SK-N-SH (cell line): Measurements from ENCODE around the gene PIAS1. TPM values are rescaled to one million over a fixed set of nuclear protein-coding genes. Genes with fewer than 3 reads are reported as not detected.

ENCODE experiments used
- CTCF ChIA-PET: fragments of 300-600, 350-600 bp; formaldehyde crosslinking; extraction: SDS; loops from one replicate; lab custom pipeline; 2021; lab: Yijun Ruan, JAX
- POLR2A ChIA-PET: fragments of 350-600 bp; sonication (Branson Sonifier 250); formaldehyde crosslinking; extraction: SDS; loops from one replicate; lab custom pipeline; 2020; ENCODE audit warnings: antibody characterized with exemption, inconsistent platforms; lab: Yijun Ruan, JAX
- DNase-seq: peaks from one replicate; pipeline ENCODE4 v3.0.0; 2012
- H2AFZ ChIP-seq: fragments of 200-600 bp; sonication (generic); 2 replicates; pipeline ENCODE4 v1.8.1; 2016; ENCODE audit warnings: antibody characterized with exemption, mild to moderate bottlenecking, low read depth
- H3F3A ChIP-seq: fragments of 200-600 bp; sonication (generic); replicated peaks from 2 replicates; pipeline ENCODE3; 2016; ENCODE audit warnings: antibody characterized with exemption, mild to moderate bottlenecking; ENCODE audit not compliant: insufficient read depth
- H3K27ac ChIP-seq, 2 experiments: fragments of 200-500 bp in 1 of 2; fragments of 200-600 bp in 1 of 2; sonication (Bioruptor generic) in 1 of 2; sonication (generic), shearing (Covaris generic) in 1 of 2; 2 replicates each; pipeline versions ENCODE4 v1.5.1 to v1.6.1; 2014 to 2016; ENCODE audit warnings: low read depth in 2 of 2, inconsistent platforms in 1 of 2, low read length in 1 of 2, mild to moderate bottlenecking in 1 of 2, mixed read lengths in 1 of 2
- H3K27me3 ChIP-seq: fragments of 200-600 bp; sonication (generic), shearing (Covaris generic); 2 replicates; pipeline ENCODE4 v1.6.1; 2016; ENCODE audit warnings: mixed run types; ENCODE audit not compliant: insufficient read depth
- H3K36me3 ChIP-seq, 2 experiments: fragments of 200-500 bp in 1 of 2; fragments of 200-600 bp in 1 of 2; sonication (Bioruptor generic) in 1 of 2; sonication (generic) in 1 of 2; replicated peaks in 1 of 2; 2 replicates each; pipeline versions ENCODE3 to v1.5.1; 2014 to 2016; ENCODE audit warnings: low read length in 1 of 2, mild to moderate bottlenecking in 1 of 2; ENCODE audit not compliant: insufficient read depth in 2 of 2, control insufficient read depth in 1 of 2
- H3K4me1 ChIP-seq, 2 experiments: fragments of 200-500 bp in 1 of 2; fragments of 200-600 bp in 1 of 2; sonication (Bioruptor generic) in 1 of 2; sonication (generic), shearing (Covaris generic) in 1 of 2; 2 replicates each; pipeline versions ENCODE4 v1.5.1 to v1.6.1; 2014 to 2016; ENCODE audit warnings: low read depth in 1 of 2, low read length in 1 of 2, mixed run types in 1 of 2; ENCODE audit not compliant: insufficient read depth in 2 of 2, control insufficient read depth in 1 of 2
- H3K4me2 ChIP-seq: fragments of 200-600 bp; sonication (generic), shearing (Covaris generic); 2 replicates; pipeline ENCODE4 v1.6.1; 2017; ENCODE audit warnings: mixed run types
- H3K4me3 ChIP-seq, 2 experiments: fragments of 200-500 bp in 1 of 2; fragments of 200-600 bp in 1 of 2; sonication (Bioruptor generic) in 1 of 2; sonication (generic), shearing (Covaris generic) in 1 of 2; 2 replicates each; pipeline versions ENCODE4 v1.5.1 to v1.8.1; 2014 to 2016; ENCODE audit warnings: low read depth in 2 of 2, inconsistent platforms in 1 of 2, low read length in 1 of 2, mild to moderate bottlenecking in 1 of 2, mixed read lengths in 1 of 2, moderate library complexity in 1 of 2
- H3K79me2 ChIP-seq: fragments of 200-600 bp; sonication (generic); 2 replicates; pipeline ENCODE4 v1.8.1; 2017; ENCODE audit warnings: mild to moderate bottlenecking; ENCODE audit not compliant: insufficient read depth
- H3K9ac ChIP-seq: fragments of 200-600 bp; sonication (generic); 2 replicates; pipeline ENCODE4 v1.6.1; 2017; ENCODE audit warnings: mixed run types
- H3K9me2 ChIP-seq: fragments of 200-600 bp; sonication (generic); 2 replicates; pipeline ENCODE4 v1.6.1; 2017; ENCODE audit warnings: mixed run types
- H3K9me3 ChIP-seq: fragments of 200-600 bp; sonication (generic); 2 replicates; pipeline ENCODE4 v1.6.1; 2017; ENCODE audit warnings: mixed run types, mild to moderate bottlenecking, moderate library complexity
- H4K20me1 ChIP-seq: fragments of 200-600 bp; sonication (generic); 2 replicates; pipeline ENCODE4 v1.6.1; 2017; ENCODE audit warnings: mild to moderate bottlenecking, mixed run types; ENCODE audit not compliant: insufficient read depth
- ELF1 ChIP-seq: IDR thresholded peaks from 2 replicates; pipeline ENCODE4 v1.4.0; 2012
- EP300 ChIP-seq, 2 experiments: IDR thresholded peaks; 2 replicates each; pipeline versions ENCODE4 v1.4.0 to v1.6.1; 2012; ENCODE audit warnings: borderline replicate concordance in 1 of 2, low read depth in 1 of 2, low read length in 1 of 2
- FOSL2 ChIP-seq: IDR thresholded peaks from 2 replicates; pipeline ENCODE4 v1.4.0; 2012; ENCODE audit warnings: low read depth, mild to moderate bottlenecking, moderate library complexity, borderline replicate concordance
- FOXJ3 ChIP-seq: sonication (generic); formaldehyde crosslinking; IDR thresholded peaks from 2 replicates; pipeline ENCODE4 v1.5.1; 2020; ENCODE audit warnings: mild to moderate bottlenecking, missing genetic modification reagents
- FOXM1 ChIP-seq: IDR thresholded peaks from 2 replicates; pipeline ENCODE4 v1.4.0; 2012; ENCODE audit warnings: low read depth, mild to moderate bottlenecking
- GATA2 ChIP-seq: sonication (generic); formaldehyde crosslinking; IDR thresholded peaks from 2 replicates; pipeline ENCODE4 v1.5.0; 2020; ENCODE audit warnings: mild to moderate bottlenecking, missing genetic modification reagents
- JUND ChIP-seq: IDR thresholded peaks from 2 replicates; pipeline ENCODE4 v1.4.0; 2012
- MEF2A ChIP-seq: IDR thresholded peaks from 2 replicates; pipeline ENCODE4 v1.4.0; 2012; ENCODE audit warnings: low read depth, borderline replicate concordance
- MXI1 ChIP-seq: IDR thresholded peaks from 2 replicates; pipeline ENCODE4 v1.6.1; 2012; ENCODE audit warnings: mild to moderate bottlenecking, low read depth, low read length, improper control_type of control experiment
- POLR2AphosphoS5 ChIP-seq: IDR thresholded peaks from 2 replicates; pipeline ENCODE4 v1.6.1; 2012; ENCODE audit warnings: low read depth, low read length
- RAD21 ChIP-seq: IDR thresholded peaks from 2 replicates; pipeline ENCODE4 v1.6.1; 2012; ENCODE audit warnings: mild to moderate bottlenecking, low read length
- RCOR1 ChIP-seq: fragments of 150-350 bp; IDR thresholded peaks from 2 replicates; pipeline ENCODE4 v1.6.1; 2017; ENCODE audit warnings: antibody characterized with exemption, low read length
- RFX5 ChIP-seq: IDR thresholded peaks from 2 replicates; pipeline ENCODE4 v1.6.1; 2012; ENCODE audit warnings: mild to moderate bottlenecking, improper control_type of control experiment, low read length
- RXRA ChIP-seq: IDR thresholded peaks from 2 replicates; pipeline ENCODE4 v1.4.0; 2012; ENCODE audit warnings: low read depth, mild to moderate bottlenecking, borderline replicate concordance
- TCF12 ChIP-seq: IDR thresholded peaks from 2 replicates; pipeline ENCODE4 v1.4.0; 2012
- TEAD4 ChIP-seq: IDR thresholded peaks from 2 replicates; pipeline ENCODE4 v1.4.0; 2012; ENCODE audit warnings: mild to moderate bottlenecking, borderline replicate concordance; ENCODE audit not compliant: insufficient read depth
- USF1 ChIP-seq: IDR thresholded peaks from 2 replicates; pipeline ENCODE4 v1.4.0; 2012; ENCODE audit warnings: low read depth, borderline replicate concordance
- WGBS: methylation state at CpG from one replicate; pipeline ENCODE4 v1.1.6; 2017; ENCODE audit warnings: low lambda C conversion rate; 5-methylcytosine and 5-hydroxymethylcytosine counted together
- polyA plus RNA-seq, 3 experiments: library from polyadenylated mRNA; depleted of rRNA; stranded (reverse); fragments of >200 nt; gene quantifications; 2 replicates each; pipeline ENCODE4 v1.2.3, GENCODE V29; 2012
- TF ChIP-seq, protein P1 (sequence below): IDR thresholded peaks from 2 replicates; pipeline ENCODE4 v1.6.1; 2012; ENCODE audit warnings: mild to moderate bottlenecking, low read depth, low read length, moderate library complexity
- TF ChIP-seq, protein P2 (sequence below): IDR thresholded peaks from 2 replicates; pipeline ENCODE4 v1.4.0; 2012; ENCODE audit warnings: low read depth

Gene PIAS1
- polyA plus RNA-seq, 1 of the 3 experiments (the other 2 are of a cell fraction): 9.0 TPM

GRCh38 chr15:68106656-68107055 lies 52.5 kb downstream of the PIAS1 start:
- no peak for TF ChIP-seq JUND
- TF ChIP-seq TEAD4: peak; percentile 57; the same call in 1 of the 2 replicates
- no peak for TF ChIP-seq ELF1
- TF ChIP-seq TCF12: no peak
- TF ChIP-seq, all 33 proteins: peak for 1
- H4K20me1 ChIP-seq: no peaks in the 10 kb centered on the region; the same call in 1 of the 2 replicates
- WGBS: 61% methylated on average over 4 of the region's 4 CpGs
- no peak overlapping the region for H3K9ac ChIP-seq
- H3K36me3 ChIP-seq: peaks cover 3 to 16% of the 10 kb centered on the region in 2 experiments
- peaks cover 0 to 8% of the 10 kb centered on the region in 2 experiments; a peak in 1 of 4 replicates for H3K4me1 ChIP-seq
- H3K27ac ChIP-seq: peak overlapping the region in 1 of 2 experiments; percentile 23; a peak in 2 of 4 replicates
- H3K4me3 ChIP-seq: no peak overlapping the region; a peak in 1 of 4 replicates
- H3K27me3 ChIP-seq: no peaks in the 10 kb centered on the region
- CTCF ChIA-PET: interaction anchor here (0.6 to 2.1 kb wide), 2 partner anchors 72 to 243 kb away, joined by 3 to 5 read pairs; no protein-coding TSS in a partner anchor
- H2AFZ ChIP-seq: no peak overlapping the region
- no peak for DNase-seq
- no peaks in the 10 kb centered on the region for H3K9me3 ChIP-seq
- peak overlapping the region; percentile 34; the same call in 1 of the 2 replicates for H3K4me2 ChIP-seq
- POLR2A ChIA-PET: no interaction called here
- H3K79me2 ChIP-seq: peaks cover 77% of the 10 kb centered on the region
- no peaks in the 10 kb centered on the region for H3F3A ChIP-seq
- H3K9me2 ChIP-seq: no peaks in the 10 kb centered on the region

GRCh38 chr15:68107142-68107541 lies 53.0 kb downstream of the PIAS1 start:
- Histone ChIP-seq H3K4me3 (no peak overlapping the region), H3F3A (no peaks in the 10 kb centered on the region), H3K27ac (peak overlapping the region in 1 of 2 experiments; percentile 23; a peak in 2 of 4 replicates), H3K27me3 (no peaks in the 10 kb centered on the region), H3K36me3 (peaks cover 3 to 16% of the 10 kb centered on the region in 2 experiments), H3K9me3 (no peaks in the 10 kb centered on the region), H3K4me2 (0 out of 2 replicates have a peak overlapping the region, but pooled peaks have one; percentile 34), H3K9ac (no peak overlapping the region), H3K4me1 (peaks cover 0 to 8% of the 10 kb centered on the region in 2 experiments; a peak in 1 of 4 replicates), H3K79me2 (peaks cover 73% of the 10 kb centered on the region), H4K20me1 (no peaks in the 10 kb centered on the region; the same call in 1 of the 2 replicates), H2AFZ (no peak overlapping the region), H3K9me2 (no peaks in the 10 kb centered on the region)
- DNase-seq: no peak
- ChIA-PET CTCF (interaction anchor here (2.1 kb wide), 1 partner anchor 244 kb away, joined by 5 read pairs; no protein-coding TSS in a partner anchor), POLR2A (no interaction called here)
- TF ChIP-seq, protein P1, sequence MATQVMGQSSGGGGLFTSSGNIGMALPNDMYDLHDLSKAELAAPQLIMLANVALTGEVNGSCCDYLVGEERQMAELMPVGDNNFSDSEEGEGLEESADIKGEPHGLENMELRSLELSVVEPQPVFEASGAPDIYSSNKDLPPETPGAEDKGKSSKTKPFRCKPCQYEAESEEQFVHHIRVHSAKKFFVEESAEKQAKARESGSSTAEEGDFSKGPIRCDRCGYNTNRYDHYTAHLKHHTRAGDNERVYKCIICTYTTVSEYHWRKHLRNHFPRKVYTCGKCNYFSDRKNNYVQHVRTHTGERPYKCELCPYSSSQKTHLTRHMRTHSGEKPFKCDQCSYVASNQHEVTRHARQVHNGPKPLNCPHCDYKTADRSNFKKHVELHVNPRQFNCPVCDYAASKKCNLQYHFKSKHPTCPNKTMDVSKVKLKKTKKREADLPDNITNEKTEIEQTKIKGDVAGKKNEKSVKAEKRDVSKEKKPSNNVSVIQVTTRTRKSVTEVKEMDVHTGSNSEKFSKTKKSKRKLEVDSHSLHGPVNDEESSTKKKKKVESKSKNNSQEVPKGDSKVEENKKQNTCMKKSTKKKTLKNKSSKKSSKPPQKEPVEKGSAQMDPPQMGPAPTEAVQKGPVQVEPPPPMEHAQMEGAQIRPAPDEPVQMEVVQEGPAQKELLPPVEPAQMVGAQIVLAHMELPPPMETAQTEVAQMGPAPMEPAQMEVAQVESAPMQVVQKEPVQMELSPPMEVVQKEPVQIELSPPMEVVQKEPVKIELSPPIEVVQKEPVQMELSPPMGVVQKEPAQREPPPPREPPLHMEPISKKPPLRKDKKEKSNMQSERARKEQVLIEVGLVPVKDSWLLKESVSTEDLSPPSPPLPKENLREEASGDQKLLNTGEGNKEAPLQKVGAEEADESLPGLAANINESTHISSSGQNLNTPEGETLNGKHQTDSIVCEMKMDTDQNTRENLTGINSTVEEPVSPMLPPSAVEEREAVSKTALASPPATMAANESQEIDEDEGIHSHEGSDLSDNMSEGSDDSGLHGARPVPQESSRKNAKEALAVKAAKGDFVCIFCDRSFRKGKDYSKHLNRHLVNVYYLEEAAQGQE: no peak
- TF ChIP-seq MXI1 (no peak), RAD21 (no peak), RFX5 (no peak), RXRA (no peak), POLR2AphosphoS5 (no peak), JUND (no peak), FOSL2 (no peak), FOXJ3 (CRISPR knock-in tag) (no peak), RCOR1 (no peak), GATA2 (CRISPR knock-in tag) (no peak), FOXM1 (no peak), EP300 (IDR thresholded peaks at IDR 0.05; ENCODE audit: borderline replicate concordance in 1 of 2, low read depth in 1 of 2, low read length in 1 of 2) (no peak), MEF2A (no peak), USF1 (no peak)
- TF ChIP-seq, protein P2, sequence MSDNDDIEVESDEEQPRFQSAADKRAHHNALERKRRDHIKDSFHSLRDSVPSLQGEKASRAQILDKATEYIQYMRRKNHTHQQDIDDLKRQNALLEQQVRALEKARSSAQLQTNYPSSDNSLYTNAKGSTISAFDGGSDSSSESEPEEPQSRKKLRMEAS: no peak
